Inferior parietal cortex (tissue), 1 donor: ENCODE data around the gene LYPD6B.

Experiments
- DNase-seq: peaks from one replicate; pipeline ENCODE4 v3.0.0-alpha.2; 2016; ENCODE audit errors: extremely low spot score

The LYPD6B gene

DNA sequence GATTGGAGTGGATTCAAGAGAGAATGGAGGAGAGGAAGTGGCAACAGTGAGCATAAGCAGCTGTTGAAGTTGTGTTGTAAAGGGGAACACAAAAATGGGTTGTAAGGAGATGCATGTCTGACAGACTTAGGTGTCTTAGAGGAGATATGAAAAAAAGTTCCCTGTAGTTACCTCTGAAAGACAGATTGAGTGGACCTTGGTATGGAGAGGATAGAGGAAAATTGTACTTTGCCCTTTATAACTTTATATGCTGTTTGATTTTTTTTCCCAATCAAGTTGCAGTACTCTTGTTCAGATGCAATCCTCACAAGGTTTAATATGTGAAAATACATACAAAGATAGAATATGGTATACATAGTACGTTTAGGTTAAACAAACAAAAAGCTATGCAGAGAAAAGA lies 73.6 kb downstream of the LYPD6B start:
- DNase-seq: no peak

DNA sequence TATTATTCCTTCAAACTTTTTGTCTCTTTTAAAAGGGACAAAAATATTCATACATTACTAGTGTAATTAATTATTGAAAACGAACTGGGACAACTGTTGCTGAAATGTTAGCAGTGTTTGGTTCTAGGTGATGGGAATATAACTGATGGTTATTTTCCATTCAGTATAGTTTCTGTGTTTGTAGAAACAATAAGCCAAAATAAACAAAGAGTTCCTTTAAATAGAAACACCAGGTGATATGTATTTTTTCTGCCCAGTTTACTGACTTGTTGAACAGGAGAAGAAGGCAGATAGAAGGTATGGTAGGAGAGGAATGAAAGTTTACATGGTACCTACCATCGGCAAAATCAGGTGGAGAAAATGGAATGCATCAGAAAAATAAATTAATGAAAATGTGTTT lies 74.2 kb downstream of the LYPD6B start:
- no peak for DNase-seq

DNA sequence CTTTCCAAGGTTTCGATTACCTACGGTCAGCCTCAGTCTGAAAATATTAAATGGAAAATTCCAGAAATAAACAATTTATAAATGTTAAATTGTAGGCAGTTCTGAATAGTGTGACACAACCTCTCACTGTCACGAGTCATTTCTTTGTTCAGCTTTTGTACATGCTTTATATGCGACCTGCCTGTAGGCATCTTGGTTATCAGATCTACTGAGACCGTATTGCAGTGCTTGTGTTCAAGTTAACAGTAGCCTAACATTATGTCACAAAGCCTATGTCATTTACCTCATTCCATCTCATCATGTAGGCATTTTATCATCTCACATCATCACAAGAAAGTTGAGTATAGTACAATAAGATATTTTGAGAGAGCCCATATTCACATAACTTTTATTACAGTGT lies 77.3 kb downstream of the LYPD6B start:
- no peak for DNase-seq

DNA sequence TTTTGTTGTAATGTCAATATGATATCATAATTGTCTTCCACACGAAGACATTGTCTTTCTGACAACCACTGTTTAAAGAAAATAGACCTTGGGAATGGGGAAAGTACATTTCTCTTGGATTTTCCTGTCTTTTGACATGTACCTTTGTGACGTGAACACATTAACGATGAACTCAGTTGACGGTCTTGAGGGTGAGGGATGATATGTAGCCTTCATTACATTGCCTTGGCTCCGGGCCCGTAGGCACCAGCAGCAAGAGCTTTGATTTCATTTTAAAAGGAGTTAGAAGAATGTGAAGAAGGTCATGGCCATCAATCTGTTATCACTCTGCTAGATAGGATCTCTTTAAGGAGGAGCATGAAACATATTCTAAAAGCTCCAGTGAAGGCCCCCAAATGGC lies 80.9 kb downstream of the LYPD6B start:
- no peak for DNase-seq

DNA sequence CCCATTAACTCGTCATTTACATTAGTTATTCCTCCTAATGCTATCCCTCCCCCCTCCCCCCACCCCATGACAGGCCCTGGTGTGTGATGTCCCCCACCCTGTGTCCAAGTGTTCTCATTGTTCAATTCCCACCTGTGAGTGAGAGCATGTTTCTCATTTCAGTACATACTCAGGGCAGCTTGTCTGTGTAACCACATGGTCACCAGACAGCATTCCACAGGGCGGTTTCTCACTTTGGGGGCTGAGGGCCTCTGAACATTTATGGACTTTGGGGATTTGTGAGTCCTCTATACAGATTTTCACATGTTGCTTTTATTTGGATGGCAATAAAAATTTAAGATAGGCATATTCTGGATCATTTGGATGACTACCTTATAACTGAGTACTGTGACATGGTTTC lies 84.0 kb downstream of the LYPD6B start:
- DNase-seq: no peak

DNA sequence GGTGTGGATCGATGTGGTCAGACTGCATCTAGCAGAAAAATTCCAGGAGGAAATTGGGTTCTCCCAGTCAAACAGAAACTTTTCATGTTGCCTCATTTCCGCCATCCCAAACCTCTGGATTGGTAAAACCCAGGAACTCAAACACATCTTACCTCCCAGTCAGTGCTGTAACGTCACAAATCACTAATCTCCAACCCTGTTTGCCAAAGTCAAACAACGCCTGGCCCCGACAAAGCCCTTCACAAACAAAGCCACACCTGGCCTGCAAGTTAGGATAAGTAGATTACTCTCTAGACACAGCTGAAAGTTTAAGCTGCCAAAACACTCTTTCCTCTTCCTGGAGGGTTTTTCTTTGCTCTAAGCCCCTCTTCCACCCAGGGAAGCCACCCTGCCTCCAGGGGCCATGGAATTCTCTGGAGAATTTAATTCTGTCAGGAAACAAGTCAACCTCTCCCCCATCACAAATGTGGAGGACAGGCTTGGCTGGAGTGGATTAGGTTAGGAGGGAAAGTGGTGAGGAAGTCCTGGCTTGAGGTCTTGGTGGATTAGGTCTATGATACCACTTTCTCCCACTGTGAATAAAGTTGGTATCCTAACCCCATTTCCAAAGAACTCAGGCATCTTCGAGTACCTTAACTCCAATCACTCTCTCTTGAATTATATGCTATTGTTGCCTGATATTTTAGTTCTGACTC lies 86.7 kb downstream of the LYPD6B start:
- DNase-seq: no peak

DNA sequence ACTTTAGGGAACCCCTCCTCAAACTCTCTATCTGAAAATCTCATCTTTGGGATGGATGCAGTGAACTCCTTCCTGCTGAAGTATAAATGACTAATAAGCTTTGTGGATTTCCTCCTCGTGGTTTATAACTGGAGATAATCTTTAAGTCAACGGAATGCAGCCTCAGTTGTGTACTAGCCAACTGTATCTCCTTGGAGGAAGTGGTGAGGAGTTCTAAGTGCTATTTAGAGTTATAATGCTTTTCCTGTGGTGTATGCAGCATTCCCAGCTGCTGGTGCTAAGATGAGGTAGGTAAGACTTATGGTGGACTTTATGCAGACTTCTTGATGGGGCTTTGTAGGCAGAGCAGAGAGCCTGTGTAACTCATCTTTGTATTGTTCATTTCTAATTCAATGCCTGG lies 90.9 kb downstream of the LYPD6B start:
- DNase-seq: no peak

DNA sequence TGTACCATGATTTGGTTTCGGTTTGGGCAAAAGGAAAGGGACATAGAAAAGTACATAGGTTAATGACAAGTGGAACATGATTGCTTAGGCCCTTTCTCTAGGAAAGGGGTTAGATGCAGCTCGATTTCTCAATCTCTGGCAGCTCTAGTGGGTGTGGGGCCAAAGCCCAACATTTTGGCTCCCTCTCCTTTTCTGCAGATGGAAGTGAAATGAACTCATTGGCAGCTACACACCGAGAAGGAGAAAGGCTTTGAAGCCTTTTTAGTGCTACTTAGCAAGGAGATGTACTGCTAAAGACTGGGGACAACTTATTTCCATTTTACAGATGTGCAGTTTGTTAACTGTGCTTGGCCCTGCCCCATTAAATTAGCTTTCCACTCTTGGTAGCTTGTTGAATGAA lies 93.8 kb downstream of the LYPD6B start:
- no peak for DNase-seq

DNA sequence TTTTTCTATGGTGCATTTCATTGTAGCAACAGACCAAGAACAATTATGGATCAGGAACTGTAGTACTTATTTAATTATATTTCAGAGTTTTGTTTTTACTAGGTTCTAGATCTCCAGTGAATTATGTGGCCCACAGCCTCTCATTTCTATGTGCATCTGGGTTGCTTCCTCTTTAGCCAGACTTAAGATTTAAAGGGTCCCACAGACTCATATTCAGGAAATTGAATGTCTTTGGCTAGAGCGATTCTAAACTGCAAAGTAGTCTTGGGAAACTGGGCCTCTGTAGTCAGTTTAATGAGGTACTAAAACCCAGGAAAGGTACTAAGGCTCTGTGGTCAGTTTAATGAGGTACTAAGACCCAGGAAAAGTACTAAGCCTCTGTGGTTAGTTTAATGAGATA lies 94.4 kb downstream of the LYPD6B start:
- no peak for DNase-seq

DNA sequence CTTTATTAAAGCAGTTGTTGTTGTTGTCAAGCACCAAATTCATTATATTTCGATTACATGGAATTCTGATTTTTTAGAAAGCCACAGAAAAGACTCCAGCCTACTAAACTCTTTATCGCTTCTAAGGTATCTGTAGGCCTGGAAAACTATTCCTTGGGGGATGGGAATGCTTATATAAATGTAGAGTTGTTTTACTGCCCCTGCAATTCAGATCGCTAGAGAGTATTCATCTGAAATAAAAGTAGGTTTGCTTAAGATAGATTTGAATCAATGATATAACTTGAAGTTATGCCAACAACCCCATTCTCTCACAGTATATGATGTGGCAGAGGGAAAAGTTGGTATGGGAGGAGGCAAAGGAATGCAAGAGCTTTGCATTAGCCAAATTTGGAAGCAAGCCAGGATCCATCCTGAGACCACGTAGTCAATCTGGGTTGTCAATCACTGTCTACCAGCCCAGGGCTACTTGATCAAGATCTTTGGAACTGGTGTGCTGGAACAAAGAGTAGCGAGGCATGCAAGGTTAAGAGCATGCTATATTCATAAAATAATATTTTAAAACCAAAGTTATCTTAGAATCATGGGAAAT lies 95.9 kb downstream of the LYPD6B start:
- DNase-seq: no peak

DNA sequence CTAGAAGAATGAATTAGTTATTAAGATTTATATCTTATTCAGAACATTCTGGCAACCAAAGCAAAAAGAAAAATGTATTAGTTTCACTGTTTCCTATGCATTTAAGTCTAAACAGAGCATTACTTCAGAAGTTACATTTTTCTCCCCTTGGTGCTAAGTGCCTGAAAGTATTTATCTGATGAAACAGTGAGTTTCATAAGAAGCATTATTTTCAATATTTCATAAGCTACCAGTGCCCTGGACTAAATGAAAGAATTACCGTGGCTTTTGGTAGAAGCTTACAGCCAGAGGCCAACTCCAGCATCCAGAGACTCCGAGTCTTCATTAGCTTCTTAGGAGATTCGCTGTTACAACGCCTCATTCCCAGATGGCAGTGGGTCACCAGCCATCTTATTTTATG lies 97.6 kb downstream of the LYPD6B start:
- no peak for DNase-seq

DNA sequence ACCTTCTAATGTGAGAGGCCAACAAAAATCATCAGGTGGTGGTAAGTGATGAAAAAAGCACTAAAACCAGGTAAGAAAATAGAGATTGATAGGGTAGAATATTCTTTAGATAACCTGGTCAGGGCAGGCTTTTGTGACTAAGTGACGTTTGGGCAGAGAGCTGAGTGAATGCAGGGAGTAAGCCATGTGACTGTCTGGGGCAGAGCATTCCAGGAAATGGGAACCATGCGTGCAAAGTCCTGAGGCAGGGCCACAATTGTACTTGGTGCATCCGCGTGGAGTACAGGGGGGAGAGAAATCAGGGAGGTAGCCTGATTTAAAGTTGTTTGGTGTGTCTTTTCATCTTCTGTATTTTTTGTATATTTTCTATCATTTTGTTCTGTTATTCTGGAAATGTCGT lies 102.5 kb downstream of the LYPD6B start:
- no peak for DNase-seq

DNA sequence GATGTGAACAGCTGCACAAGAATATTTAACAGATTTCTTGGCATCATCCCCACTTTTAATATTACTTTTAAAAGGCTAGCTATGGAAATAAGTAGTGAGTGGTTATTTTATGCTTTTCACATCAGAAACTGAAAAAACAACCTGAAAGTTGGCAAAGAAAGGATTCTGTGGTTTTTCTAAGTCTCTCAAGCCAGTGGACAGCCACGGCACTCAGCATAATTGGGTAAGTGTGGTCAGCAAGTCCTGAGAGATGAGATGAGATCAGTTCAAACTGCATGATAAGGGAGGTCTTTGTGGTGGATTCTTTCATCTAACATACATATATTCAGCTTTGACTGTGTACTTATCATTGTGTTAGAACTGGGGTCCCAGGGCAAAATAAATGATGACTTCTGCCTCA lies 105.2 kb downstream of the LYPD6B start:
- no peak for DNase-seq

DNA sequence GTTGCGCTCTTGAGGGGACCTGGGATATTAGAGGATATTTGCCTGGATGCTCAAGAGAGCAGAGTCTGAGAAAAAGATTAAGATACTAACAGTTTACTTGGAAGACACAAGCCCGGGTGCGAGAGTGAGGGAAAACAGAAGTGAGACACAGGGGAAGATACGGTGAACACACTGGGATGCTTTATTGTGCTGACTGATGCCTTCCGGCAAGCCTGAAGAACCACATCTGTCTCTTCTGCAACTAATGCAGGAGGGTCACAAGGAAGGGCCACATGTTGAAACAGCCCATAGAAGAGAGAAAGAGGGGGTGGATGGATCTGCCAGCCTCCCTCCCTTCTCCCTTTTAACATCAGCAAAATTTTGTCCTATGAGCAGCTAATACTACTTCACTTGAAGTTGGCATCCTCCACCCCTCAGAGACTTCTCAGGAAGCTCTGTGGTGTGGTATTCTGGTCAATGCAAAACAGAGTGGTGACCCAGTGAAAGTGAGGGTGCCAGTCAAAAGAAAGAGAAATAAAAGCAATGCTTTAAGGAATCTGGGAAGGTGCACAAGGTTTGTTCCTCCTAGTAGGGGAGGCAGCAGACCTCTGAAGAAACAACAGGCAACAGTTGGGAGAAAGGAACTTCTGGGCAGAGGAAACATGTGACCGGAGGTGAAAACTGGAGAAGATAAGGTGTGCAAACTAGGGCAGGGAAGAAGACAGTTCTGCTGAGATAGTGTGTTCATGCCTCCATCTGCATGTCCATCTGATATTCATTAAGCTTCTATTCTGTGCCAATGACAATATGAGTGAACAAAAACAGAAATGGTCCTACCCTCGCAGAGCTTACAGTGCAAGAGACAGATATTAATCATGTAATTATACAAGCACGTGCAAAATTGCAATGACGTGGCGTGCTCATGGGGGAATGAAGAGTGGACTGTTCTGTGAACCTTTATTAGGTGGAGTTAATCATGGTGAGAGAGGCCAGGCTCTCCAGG lies 107.1 kb downstream of the LYPD6B start:
- DNase-seq: no peak

DNA sequence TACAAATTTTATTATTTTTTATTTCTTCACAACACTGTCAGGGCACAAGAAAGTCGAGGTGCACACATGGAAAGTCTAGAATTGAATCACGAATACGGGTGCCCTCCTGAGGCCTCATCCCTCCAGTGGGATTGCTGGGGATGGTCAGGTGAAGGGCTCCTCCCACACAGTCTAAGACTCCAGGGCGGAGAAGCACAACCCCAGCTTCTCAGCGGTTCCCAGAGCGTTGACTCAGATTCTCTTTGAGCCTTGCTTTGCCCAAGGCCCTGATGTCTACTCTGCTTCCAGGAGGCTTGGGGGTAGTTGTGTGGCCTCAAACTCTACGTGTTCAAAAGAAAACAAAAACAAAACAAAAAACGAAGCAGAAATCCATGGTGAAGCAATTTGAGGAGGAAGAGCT lies 108.4 kb downstream of the LYPD6B start:
- DNase-seq: no peak

DNA sequence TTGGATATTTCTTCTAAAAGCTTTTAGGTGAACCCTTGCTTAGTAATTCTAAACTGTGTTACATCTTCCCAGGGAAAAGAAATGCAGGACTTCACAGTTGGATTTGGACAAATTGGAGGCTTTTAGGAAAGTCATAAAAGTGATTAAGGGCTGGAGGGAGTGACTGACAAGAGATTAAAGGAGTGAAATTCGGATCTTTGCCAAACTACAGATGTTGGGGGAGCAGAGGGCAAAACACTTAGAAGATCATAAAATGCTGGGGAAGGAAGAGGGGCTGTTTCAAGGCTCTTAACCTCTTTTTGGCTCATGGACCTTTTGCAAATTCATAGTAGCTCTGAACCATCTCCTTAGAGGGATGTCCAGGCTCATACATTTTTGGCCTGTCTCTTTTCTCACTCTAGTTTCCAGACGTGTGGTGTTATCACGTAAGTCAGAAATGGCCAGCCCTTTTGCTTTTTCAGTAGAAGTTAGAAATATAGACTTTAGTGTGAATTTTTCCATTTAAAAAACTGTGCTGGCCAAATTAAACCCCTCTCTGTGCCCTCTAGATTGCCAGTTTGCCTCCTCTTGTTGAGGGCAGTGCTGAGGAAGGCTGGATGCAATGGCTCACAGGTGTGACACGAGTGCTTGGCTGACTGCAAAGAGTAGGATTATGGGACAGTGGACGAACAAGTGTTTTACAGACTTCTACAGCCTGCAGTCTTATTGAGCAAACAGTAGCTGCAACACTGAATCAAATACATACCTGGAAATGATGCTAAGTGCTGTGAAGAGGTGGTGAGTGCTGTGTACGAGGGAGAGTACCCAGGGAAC lies 109.9 kb downstream of the LYPD6B start:
- DNase-seq: no peak

DNA sequence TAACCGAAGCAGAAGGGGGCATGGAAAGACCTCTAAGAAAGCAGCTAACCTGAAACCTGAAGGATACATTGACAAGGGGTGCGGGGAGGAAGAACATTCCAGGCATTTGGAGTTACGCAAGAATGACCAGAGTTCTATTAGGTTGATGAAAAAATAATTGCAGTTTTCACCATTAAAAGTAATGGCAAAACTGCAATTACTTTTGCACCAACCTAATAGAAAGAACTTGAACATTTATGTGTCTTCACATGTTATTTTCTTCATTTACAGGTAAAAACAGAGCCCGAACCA lies 110.5 kb downstream of the LYPD6B start:
- no peak for DNase-seq

DNA sequence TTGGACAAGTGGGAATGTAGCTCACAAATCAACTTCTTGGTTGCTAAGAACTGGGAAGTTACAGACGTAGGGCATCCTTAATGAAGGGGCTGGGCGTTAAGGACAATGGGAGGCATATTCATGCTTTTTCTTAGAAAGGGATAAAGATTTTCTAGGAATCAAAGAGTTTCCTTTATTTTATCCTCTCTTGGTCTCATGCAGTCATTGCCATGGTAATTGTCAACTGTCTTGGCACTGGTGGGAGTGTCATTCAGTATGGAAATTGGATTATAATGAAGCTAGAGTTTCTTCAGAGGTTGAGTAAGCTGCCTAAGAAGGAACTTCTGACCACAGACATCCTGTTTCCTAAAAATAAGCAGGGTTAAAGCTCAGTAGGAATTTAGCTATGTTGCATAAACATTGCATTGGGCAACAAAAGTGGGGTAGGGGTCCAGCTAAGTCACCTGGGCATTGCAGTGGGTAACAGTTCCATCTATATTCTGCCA lies 114.0 kb downstream of the LYPD6B start:
- no peak for DNase-seq

DNA sequence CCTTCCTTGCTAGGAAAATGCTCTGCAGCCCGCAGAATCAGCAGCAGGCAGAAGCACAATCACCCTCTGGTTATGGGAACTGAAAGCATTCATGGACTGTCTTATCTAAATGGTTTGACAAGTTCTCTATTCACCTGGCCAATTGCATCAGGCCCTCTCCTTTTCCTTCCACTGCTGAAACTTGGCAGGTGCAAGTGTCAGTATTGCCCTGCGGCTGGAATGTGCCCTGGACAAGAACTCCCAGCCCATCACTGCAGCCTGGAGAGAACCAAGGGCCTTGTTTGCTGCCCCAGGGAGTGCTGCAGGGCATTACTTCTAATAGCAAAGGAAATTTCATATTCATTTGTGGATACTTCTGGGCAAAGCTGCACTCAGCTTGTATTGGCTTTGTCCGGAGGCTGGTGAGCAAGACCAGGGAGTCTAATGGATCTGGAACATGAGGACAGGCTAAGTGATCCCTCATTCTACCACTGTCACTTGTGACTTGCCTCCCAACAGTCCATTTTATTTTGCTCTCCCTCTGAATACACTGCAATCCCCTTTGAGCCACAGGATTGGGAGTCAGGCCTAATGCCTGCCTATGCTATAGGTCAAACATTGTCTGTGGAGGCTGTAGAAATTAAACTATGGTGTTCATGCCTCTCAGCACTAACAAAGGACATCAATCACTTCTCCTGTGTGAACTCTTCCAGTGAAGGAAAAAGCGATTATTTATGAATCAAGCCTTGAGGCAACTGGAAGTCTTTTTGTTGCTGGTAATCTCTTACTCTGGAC lies 116.9 kb downstream of the LYPD6B start:
- no peak for DNase-seq

DNA sequence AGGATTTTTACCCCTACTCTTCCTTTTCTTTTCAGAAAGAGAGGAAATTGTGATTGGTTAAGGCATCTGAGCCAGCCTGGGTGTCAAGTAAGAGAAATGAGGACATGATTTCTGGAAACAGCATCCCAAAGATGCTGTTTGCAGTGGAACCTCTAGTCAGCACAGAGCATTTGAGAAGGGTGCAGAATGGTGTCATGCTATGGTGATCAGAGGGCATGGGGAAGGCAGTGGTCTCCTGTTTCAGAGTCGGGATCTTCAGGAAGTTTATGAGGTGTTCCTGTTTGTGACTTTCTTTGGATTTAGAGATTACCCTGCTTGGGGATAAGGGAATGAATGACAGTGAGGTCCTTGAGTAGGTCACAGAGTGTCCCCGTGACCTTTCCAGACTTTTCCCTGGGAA lies 117.5 kb downstream of the LYPD6B start:
- DNase-seq: no peak
